Nephron (organoid): Measurements from ENCODE around the gene XRCC2.

Source experiments
- H3K27ac Mint-ChIP-seq, 3 experiments: 2 replicates each; pipeline ENCODE4 v1.8.0; 2020; ENCODE audit warnings: mixed read lengths in 3 of 3, mild to moderate bottlenecking in 2 of 3, moderate library complexity in 1 of 3
- H3K27me3 Mint-ChIP-seq: 2 replicates; pipeline ENCODE4 v1.8.0; 2021; ENCODE audit warnings: low read depth, mild to moderate bottlenecking, moderate library complexity, mixed read lengths
- H3K36me3 Mint-ChIP-seq: 2 replicates; pipeline ENCODE4 v1.8.0; 2020; ENCODE audit warnings: low read depth, mixed read lengths
- H3K4me1 Mint-ChIP-seq: 2 replicates; pipeline ENCODE4 v1.8.0; 2020; ENCODE audit warnings: mixed read lengths
- H3K4me3 Mint-ChIP-seq, 3 experiments: 2 replicates each; pipeline ENCODE4 v1.8.0; 2020; ENCODE audit warnings: mild to moderate bottlenecking in 3 of 3, mixed read lengths in 3 of 3, moderate library complexity in 2 of 3
- H3K9me3 Mint-ChIP-seq: 2 replicates; pipeline ENCODE4 v1.8.0; 2020; ENCODE audit warnings: mixed read lengths
- TF ChIP-seq, protein P1 (sequence below), 3 experiments: fragments of 200-600 bp; sonication (generic); IDR thresholded peaks; one replicate each; pipeline ENCODE4 v1.5.0; 2021; ENCODE audit warnings: antibody characterized with exemption in 3 of 3; ENCODE audit not compliant: unreplicated experiment in 3 of 3

XRCC2 gene

GRCh38 chr7:152597507-152597906 is 78.4 kb downstream of the XRCC2 start:
- Mint-ChIP-seq H3K4me1 (no peaks in the 10 kb centered on the region), H3K4me3 (no peak overlapping the region), H3K27me3 (no peaks in the 10 kb centered on the region), H3K27ac (no peak overlapping the region), H3K36me3 (no peaks in the 10 kb centered on the region), H3K9me3 (no peaks in the 10 kb centered on the region)
- TF ChIP-seq, protein P1, sequence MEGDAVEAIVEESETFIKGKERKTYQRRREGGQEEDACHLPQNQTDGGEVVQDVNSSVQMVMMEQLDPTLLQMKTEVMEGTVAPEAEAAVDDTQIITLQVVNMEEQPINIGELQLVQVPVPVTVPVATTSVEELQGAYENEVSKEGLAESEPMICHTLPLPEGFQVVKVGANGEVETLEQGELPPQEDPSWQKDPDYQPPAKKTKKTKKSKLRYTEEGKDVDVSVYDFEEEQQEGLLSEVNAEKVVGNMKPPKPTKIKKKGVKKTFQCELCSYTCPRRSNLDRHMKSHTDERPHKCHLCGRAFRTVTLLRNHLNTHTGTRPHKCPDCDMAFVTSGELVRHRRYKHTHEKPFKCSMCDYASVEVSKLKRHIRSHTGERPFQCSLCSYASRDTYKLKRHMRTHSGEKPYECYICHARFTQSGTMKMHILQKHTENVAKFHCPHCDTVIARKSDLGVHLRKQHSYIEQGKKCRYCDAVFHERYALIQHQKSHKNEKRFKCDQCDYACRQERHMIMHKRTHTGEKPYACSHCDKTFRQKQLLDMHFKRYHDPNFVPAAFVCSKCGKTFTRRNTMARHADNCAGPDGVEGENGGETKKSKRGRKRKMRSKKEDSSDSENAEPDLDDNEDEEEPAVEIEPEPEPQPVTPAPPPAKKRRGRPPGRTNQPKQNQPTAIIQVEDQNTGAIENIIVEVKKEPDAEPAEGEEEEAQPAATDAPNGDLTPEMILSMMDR (IDR thresholded peaks at IDR 0.05; ENCODE audit: unreplicated experiment in 3 of 3): no peak

- TF ChIP-seq, protein P1 (IDR thresholded peaks at IDR 0.05; ENCODE audit: unreplicated experiment in 3 of 3): no peak
- no peaks in the 10 kb centered on the region for H3K36me3 Mint-ChIP-seq
- no peaks in the 10 kb centered on the region for H3K4me1 Mint-ChIP-seq
- H3K4me3 Mint-ChIP-seq: no peak overlapping the region
- H3K27me3 Mint-ChIP-seq: no peaks in the 10 kb centered on the region
- no peaks in the 10 kb centered on the region for H3K9me3 Mint-ChIP-seq
- H3K27ac Mint-ChIP-seq: no peak overlapping the region
These were observed 79.1 kb downstream of the XRCC2 start for GRCh38 chr7:152596824-152597223.
